K562 (cell line): ENCODE measurements around the gene ZNF74. TPM values are rescaled to one million over a fixed set of nuclear protein-coding genes. Genes with fewer than 3 reads are reported as not detected.

ENCODE experiments used
- ATF3 ChIP-seq, 2 experiments: fragments of 450-650 bp in 1 of 2; sonication (generic) in 1 of 2; formaldehyde crosslinking in 1 of 2; IDR thresholded peaks in 1 of 2; conservative IDR thresholded peaks in 1 of 2; 2 replicates each; pipeline versions ENCODE4 v1.6.1 to v1.8.1; 2016 to 2023; ENCODE audit warnings: mild to moderate bottlenecking in 2 of 2, moderate library complexity in 2 of 2, inconsistent platforms in 1 of 2, missing genetic modification reagents in 1 of 2
- CREB3L1 ChIP-seq: fragments of 450-650 bp; IDR thresholded peaks from 2 replicates; pipeline ENCODE4 v1.6.1; 2014; ENCODE audit warnings: low read depth, mild to moderate bottlenecking, moderate library complexity, borderline replicate concordance
- E2F3 ChIP-seq: fragments of 250-450 bp; sonication (Bioruptor Pico); IDR thresholded peaks from 2 replicates; pipeline ENCODE4 v1.4.0; 2020; ENCODE audit warnings: mild to moderate bottlenecking
- ETV5 ChIP-seq: sonication (generic); formaldehyde crosslinking; IDR thresholded peaks from 2 replicates; pipeline ENCODE4 v1.4.0; 2020; ENCODE audit warnings: low read depth, mild to moderate bottlenecking, missing genetic modification reagents
- FOXJ3 ChIP-seq: sonication (generic); formaldehyde crosslinking; IDR thresholded peaks from 2 replicates; pipeline ENCODE4 v1.4.0; 2020; ENCODE audit warnings: mild to moderate bottlenecking, missing genetic modification reagents
- HMG20A ChIP-seq: fragments of 450-650 bp; formaldehyde crosslinking; conservative IDR thresholded peaks from 2 replicates; pipeline ENCODE4 v1.4.0; 2020; ENCODE audit warnings: mild to moderate bottlenecking, mixed read lengths
- IRF1 ChIP-seq: sonication (generic); formaldehyde crosslinking; IDR thresholded peaks from 2 replicates; pipeline ENCODE4 v1.8.0; 2022; ENCODE audit warnings: missing genetic modification reagents, mild to moderate bottlenecking, borderline replicate concordance
- MAFF ChIP-seq: IDR thresholded peaks from 2 replicates; pipeline ENCODE4 v1.6.1; 2012; ENCODE audit warnings: low read length, improper control_type of control experiment
- NR2F6 ChIP-seq: fragments of 450-650 bp; formaldehyde crosslinking; IDR thresholded peaks from 2 replicates; pipeline ENCODE4 v1.4.0; 2020; ENCODE audit warnings: mild to moderate bottlenecking
- NR4A1 ChIP-seq, 2 experiments: fragments of 250-450 bp in 1 of 2; fragments of 450-650 bp in 1 of 2; sonication (Bioruptor Pico) in 1 of 2; IDR thresholded peaks; 2 replicates each; pipeline versions ENCODE4 v1.4.0 to v1.6.1; 2016 to 2020; ENCODE audit warnings: mild to moderate bottlenecking in 2 of 2, missing compliant biosample characterization in 1 of 2, missing genetic modification characterization in 1 of 2, moderate library complexity in 1 of 2
- RBBP5 ChIP-seq: fragments of 200-600 bp; sonication (generic); IDR thresholded peaks from 2 replicates; pipeline ENCODE4 v1.6.1; 2012; ENCODE audit warnings: borderline replicate concordance, mild to moderate bottlenecking, low read length, control low read depth, inconsistent platforms; ENCODE audit not compliant: insufficient read depth, poor library complexity, severe bottlenecking
- RBM39 ChIP-seq: fragments of 200-400 bp; formaldehyde crosslinking; optimal IDR thresholded peaks from 2 replicates; pipeline ENCODE3; 2018; ENCODE audit warnings: low read depth, low read length
- RERE ChIP-seq: sonication (generic); formaldehyde crosslinking; IDR thresholded peaks from 2 replicates; pipeline ENCODE4 v1.8.0; 2023; ENCODE audit warnings: missing genetic modification reagents, mild to moderate bottlenecking, borderline replicate concordance
- SIN3A ChIP-seq, 2 experiments: fragments of 150-350 bp in 1 of 2; IDR thresholded peaks; 2 replicates each; pipeline ENCODE4 v1.6.1; 2011 to 2016; ENCODE audit warnings: borderline replicate concordance in 2 of 2, low read depth in 2 of 2, low read length in 2 of 2, mild to moderate bottlenecking in 2 of 2, moderate library complexity in 2 of 2; ENCODE audit not compliant: control insufficient read depth in 1 of 2
- SLC30A9 ChIP-seq: fragments of 250-450 bp; sonication (Bioruptor Pico); IDR thresholded peaks from 2 replicates; pipeline ENCODE4 v1.8.0; 2022; ENCODE audit warnings: mild to moderate bottlenecking, moderate library complexity
- ZFP30 ChIP-seq: fragments of 250-450 bp; sonication (Bioruptor Pico); IDR thresholded peaks from 2 replicates; pipeline ENCODE4 v1.8.0; 2022; ENCODE audit warnings: moderate library complexity, mild to moderate bottlenecking, inconsistent platforms, borderline replicate concordance
- ZNF324 ChIP-seq: fragments of 250-450 bp; sonication (Bioruptor Pico); IDR thresholded peaks from 2 replicates; pipeline ENCODE4 v1.4.0; 2020; ENCODE audit warnings: mild to moderate bottlenecking
- polyA plus RNA-seq, 8 experiments: library from polyadenylated mRNA; depleted of rRNA in 4 of 8; stranded (reverse) in 5 of 8; unstranded in 3 of 8; fragments of >200 nt; fragmentation: Nextera tagmentation in 2 of 8; fragmentation: Illumina TruSeq in 1 of 8; extraction: Ambion mirVana in 2 of 8; extraction: Trizol in 1 of 8; gene quantifications; 2 replicates each; pipeline versions ENCODE4 v1.2.1 to v1.2.3, GENCODE V29; 2011 to 2014; ENCODE audit warnings: inconsistent platforms in 1 of 8, missing spikeins in 1 of 8
- total RNA-seq, 7 experiments: library from RNA; depleted of rRNA in 6 of 7; stranded (reverse); fragments of >200 nt in 6 of 7; fragmentation: Illumina TruSeq in 2 of 7; extraction: Trizol in 2 of 7; gene quantifications; 2 replicates each; pipeline versions ENCODE4 v1.2.1 to v1.2.3, GENCODE V29; 2011 to 2021; ENCODE audit warnings: low replicate concordance in 1 of 7

Gene ZNF74
- total and polyA plus RNA-seq, 9 of the 15 experiments (the other 6 are each of a cell fraction or from before 2014, with no cell fraction given) = 2.4 to 53.5 (median 31.5) TPM

GRCh38 chr22:20456064-20456721, 62.2 kb downstream of the ZNF74 start (continued):
- 0 out of 2 replicates have a peak, but pooled peaks have one; percentile 54 for TF ChIP-seq ZFP30 (CRISPR knock-in tag)
- peak; percentile 31; the same call in 1 of the 2 replicates for TF ChIP-seq NR2F6 (CRISPR knock-in tag)
- TF ChIP-seq CREB3L1 = peak; percentile 48; the same call in 1 of the 2 replicates
- TF ChIP-seq SIN3A (IDR thresholded peaks at IDR 0.05; ENCODE audit: borderline replicate concordance in 2 of 2, control insufficient read depth in 1 of 2, low read depth in 2 of 2, low read length in 2 of 2) = peak in 1 of 2 experiments; percentile 56; a peak in 2 of 4 replicates
- TF ChIP-seq SLC30A9 (CRISPR knock-in tag) = no peak
- peak; percentile 61; the same call in 1 of the 2 replicates for TF ChIP-seq ETV5 (CRISPR knock-in tag)
- no peak; the same call in 1 of the 2 replicates for TF ChIP-seq E2F3
- TF ChIP-seq FOXJ3 (CRISPR knock-in tag) = no peak
- no peak; the same call in 1 of the 2 replicates for TF ChIP-seq NR4A1 (CRISPR knock-in tag; IDR thresholded peaks at IDR 0.05)
- TF ChIP-seq NR4A1 (tag; IDR thresholded peaks at IDR 0.05) = 0 out of 2 replicates have a peak, but pooled peaks have one; percentile 37
- peak; percentile 61 for TF ChIP-seq ZNF324 (CRISPR knock-in tag)
- TF ChIP-seq RERE (CRISPR knock-in tag) = no peak
- no peak for TF ChIP-seq ATF3 (IDR thresholded peaks at IDR 0.05)
- TF ChIP-seq ATF3 (CRISPR knock-in tag; conservative IDR thresholded peaks at IDR 0.05) = no peak
- no peak for TF ChIP-seq RBM39
- no peak for TF ChIP-seq RBBP5
- TF ChIP-seq IRF1 (CRISPR knock-in tag) = no peak
- TF ChIP-seq HMG20A (CRISPR knock-in tag) = peak; percentile 85; the same call in 1 of the 2 replicates
- peak; percentile 12; the same call in 1 of the 2 replicates for TF ChIP-seq MAFF
